AG09319 (cell line): ENCODE data around the gene PATL2.
"Not testable (repeated sequence)": the region's sequence is repeated elsewhere in the genome, so short reads cannot be mapped to it uniquely, and the experiment has no call there.

Experiments
- DNase-seq: peaks from one replicate; pipeline ENCODE4 v3.0.0-alpha.2; 2010; ENCODE audit warnings: low read depth; ENCODE audit errors: extremely low read depth
- TF ChIP-seq, protein P1 (sequence below): IDR thresholded peaks from 2 replicates; pipeline ENCODE4 v1.5.1; 2011; ENCODE audit warnings: low read depth, mild to moderate bottlenecking, inconsistent platforms, low read length, moderate library complexity

The PATL2 gene

DNA sequence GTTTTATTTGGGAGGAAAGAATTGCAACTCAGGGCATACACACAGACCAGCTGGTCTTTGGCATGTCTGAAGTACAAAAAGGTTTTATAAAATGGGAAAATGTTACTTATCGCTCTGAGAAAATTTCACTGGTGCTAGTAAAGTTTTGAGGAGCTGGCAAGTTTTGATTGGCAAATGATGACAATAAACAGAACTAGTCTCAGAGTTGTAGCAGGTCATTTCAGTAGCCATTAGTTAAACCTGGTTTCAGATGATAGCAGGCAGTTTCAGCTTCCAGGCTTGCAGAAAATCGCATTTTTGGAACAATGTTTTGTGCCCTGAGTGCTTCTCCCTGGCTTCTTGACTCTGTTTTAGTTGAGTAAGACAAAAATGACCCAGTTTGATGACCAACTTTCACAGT, 10.9 kb upstream of the PATL2 start:
- no peak for DNase-seq
- TF ChIP-seq, protein P1, sequence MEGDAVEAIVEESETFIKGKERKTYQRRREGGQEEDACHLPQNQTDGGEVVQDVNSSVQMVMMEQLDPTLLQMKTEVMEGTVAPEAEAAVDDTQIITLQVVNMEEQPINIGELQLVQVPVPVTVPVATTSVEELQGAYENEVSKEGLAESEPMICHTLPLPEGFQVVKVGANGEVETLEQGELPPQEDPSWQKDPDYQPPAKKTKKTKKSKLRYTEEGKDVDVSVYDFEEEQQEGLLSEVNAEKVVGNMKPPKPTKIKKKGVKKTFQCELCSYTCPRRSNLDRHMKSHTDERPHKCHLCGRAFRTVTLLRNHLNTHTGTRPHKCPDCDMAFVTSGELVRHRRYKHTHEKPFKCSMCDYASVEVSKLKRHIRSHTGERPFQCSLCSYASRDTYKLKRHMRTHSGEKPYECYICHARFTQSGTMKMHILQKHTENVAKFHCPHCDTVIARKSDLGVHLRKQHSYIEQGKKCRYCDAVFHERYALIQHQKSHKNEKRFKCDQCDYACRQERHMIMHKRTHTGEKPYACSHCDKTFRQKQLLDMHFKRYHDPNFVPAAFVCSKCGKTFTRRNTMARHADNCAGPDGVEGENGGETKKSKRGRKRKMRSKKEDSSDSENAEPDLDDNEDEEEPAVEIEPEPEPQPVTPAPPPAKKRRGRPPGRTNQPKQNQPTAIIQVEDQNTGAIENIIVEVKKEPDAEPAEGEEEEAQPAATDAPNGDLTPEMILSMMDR: no peak

DNA sequence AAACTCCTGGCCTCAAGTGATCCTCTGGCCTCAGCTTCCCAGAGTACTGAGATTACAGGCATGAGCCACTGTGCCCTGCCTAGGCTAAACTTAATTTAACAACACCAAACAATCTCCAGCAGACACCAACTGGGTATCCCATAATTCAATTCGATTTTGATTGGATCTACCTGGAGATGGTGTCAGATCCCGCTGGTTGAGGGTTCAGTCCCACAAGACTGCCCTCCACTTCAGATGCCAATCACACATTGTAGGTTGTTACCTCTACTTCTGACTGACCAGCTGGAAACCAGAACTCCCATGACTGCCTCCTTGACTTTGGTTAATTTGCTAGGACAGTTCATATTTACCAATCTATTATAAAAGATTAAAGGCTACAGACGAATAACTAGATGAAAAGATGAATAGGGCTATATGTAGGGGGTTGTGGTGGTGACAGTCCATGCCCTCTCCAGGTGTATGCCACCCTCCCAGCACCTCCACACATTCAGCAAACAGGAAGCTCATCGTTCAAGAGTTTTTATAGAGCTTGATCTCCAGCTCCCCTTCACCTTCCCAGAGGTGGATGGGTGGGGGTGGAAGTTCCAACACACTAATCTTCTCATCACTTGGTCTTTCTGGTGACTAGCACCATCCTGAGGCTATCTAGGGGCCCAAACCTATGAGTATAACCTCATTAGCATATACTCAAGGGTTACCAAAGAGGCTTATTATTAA, 9.5 kb upstream of the PATL2 start:
- TF ChIP-seq, protein P1: no peak
- DNase-seq: no peak

DNA sequence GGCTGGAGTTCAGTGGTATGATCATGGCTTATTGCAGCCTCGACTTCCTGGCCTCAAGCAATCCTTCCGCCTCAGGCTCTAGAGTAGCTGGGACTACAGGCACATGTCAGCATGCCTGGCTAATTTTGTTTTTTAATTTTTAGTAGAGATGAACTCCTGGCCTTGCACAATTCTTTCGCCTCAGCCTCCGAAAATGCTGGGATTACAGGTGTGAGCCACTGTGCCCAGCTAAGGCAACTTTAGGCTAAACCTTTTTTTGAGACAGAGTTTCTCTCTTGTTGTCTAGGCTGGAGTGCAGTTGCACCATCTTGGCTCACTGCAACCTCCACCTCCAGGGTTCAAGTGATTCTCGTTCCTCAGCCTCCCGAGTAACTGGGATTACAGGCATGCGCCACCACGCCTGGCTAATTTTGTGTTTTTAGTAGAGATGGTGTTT, 8.9 kb upstream of the PATL2 start:
- DNase-seq: not testable (repeated sequence)

DNA sequence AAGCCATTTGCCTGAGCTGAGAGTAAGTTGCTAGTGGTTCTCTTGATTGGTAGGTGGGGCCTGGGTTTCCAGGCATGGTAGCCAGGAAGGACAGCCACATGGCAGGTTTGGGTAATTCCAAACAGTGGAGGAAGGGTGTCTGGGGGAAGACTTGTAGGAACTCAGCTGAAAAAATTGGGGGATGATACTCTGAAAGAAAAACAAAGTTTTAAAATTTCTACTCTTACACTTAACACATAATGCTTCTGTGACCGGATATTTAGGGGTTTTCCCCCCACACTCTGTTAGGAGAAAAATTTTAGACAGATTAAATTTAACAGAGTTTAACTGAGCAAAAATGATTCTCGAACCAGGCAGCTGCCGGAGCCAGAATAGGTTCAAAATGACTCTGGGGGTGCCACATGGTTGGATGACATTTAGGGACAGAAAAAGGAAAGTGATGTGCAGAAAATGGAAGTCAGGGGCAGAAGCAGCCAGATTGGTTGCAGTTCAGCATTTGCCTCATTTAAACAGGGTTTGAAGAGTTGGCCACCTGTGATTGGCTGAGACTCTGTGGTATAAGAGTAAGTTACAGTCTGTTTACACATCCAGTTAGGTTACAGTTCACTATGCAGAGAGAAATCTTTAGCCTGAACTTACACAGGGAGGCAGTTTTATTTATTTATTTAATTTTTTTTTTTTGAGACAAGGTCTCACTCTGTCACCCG, 8.3 kb upstream of the PATL2 start:
- DNase-seq: no peak
- TF ChIP-seq, protein P1: no peak

DNA sequence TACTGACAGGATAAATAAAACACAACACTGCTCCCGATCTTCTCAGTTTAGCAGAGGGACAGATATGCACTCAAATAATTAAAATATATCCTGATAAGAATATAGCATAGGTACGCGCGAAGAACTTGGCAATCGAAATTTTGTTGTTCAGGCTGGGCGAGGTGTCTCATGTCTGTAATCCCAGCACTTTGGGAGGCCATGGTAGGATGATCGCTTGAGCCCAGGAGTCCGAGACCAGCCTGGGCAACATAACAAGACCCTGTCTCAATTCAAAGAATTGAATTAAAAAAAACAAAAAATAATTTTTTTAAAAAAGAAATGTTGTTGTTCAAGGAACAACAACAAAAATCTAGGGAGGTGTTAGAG, 7.8 kb upstream of the PATL2 start:
- DNase-seq: no peak
- TF ChIP-seq, protein P1: no peak

DNA sequence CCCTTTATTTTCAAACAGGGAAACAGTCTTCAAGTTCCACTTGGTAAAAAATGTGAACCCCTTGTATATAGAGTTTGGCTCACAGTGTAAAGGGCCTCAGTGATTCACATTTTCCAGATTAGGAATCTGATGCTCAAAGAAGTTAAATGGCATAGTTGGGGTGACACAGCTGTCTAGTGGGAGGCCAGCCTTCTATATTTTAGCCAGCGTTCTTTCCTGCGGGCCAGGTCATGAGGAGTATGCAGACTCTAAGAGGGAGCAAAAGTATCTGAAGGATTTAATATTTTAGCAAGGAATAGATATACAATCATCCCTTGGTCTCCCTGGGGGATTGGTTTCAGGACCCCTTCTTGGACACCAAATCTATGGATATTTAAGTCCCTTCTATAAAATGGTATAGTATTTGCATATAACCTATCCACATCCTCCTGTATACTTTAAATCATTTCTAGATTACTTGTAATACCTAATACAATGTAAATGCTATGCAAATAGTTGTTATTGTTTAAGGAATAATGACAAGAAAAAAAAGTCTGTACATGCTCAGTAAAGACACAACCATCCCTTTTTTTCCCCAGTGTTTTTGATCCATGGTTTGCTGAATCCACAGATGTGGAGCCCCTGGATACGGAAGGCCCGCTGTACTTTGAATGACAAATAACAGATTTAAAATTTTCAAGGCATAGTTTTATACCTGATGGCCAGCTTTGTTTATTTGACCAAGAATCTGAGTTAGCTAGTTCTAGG, 7.2 kb upstream of the PATL2 start:
- TF ChIP-seq, protein P1: no peak
- DNase-seq: no peak

DNA sequence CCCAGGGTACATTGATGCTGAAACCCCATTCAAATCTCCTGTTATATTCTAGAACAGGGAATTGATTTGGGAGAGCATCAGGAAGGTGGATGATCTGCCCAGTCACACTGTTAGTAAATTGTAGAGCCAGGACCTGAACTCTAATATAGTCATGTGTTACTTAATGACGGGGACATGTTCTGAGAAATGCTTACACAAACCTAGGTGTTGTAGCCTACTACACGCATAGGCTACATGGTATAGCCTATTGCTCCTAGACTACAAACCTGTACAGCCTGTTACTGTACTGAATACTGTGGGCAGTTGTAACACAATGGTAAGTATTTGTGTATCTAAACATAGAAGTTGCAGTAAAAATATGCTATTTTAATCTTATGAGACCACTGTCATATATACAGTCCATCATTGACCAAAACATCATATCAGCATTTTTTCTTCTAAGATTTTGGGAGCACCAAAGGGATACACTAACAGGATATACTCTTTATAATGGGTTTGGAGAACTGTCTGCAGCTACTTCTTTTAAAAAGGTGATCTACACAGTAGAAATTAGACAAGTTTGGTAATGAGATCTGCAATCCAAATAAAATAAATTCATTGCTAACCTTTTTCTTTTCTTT, 6.0 kb upstream of the PATL2 start:
- TF ChIP-seq, protein P1: no peak

More for the DNA sequence above, 6.0 kb upstream of the PATL2 start:
- DNase-seq: no peak
